NCI-H1436 treated with DMSO at 0.1 percent for 48 hours (cell line): ENCODE results near the gene SHC3.

Experiments used
- DNase-seq: peaks from one replicate; lab custom pipeline; 2025; lab: John Stamatoyannopoulos, UW

Gene SHC3

GRCh38 chr9:89000973-89001916, 177.4 kb downstream of the SHC3 start:
- no peak for DNase-seq

GRCh38 chr9:89000371-89000781, 178.2 kb downstream of the SHC3 start:
- DNase-seq: no peak

GRCh38 chr9:88998911-88999310, 179.7 kb downstream of the SHC3 start:
- no peak for DNase-seq

- no peak for DNase-seq
Observed at GRCh38 chr9:88998503-88998902, 180.1 kb downstream of the SHC3 start.

- no peak for DNase-seq
Observed at GRCh38 chr9:88997646-88998045, 181.0 kb downstream of the SHC3 start.

- no peak for DNase-seq
Observed at GRCh38 chr9:88996921-88997235, 181.7 kb downstream of the SHC3 start.

GRCh38 chr9:88996046-88996920, 182.3 kb downstream of the SHC3 start:
- DNase-seq: no peak

- no peak for DNase-seq
Observed at GRCh38 chr9:88995627-88996026, 183.0 kb downstream of the SHC3 start.

- DNase-seq: no peak
Observed at GRCh38 chr9:88995200-88995577, 183.4 kb downstream of the SHC3 start.

- DNase-seq: no peak
Observed at GRCh38 chr9:88994469-88995199, 184.0 kb downstream of the SHC3 start.

GRCh38 chr9:88993871-88994460, 184.7 kb downstream of the SHC3 start:
- no peak for DNase-seq

GRCh38 chr9:88993327-88993726, 185.3 kb downstream of the SHC3 start:
- no peak for DNase-seq

- DNase-seq: no peak
Observed at GRCh38 chr9:88992556-88992955, 186.1 kb downstream of the SHC3 start.

- no peak for DNase-seq
Observed at GRCh38 chr9:88991066-88992034, 187.3 kb downstream of the SHC3 start, which contains the start of gene S1PR3. Gene S1PR3, plus strand, starts transcription at chr9:88991468. Its CDS starts 9,733 bp downstream, at chr9:89001201.

GRCh38 chr9:88990729-88991065, 187.9 kb downstream of the SHC3 start:
- DNase-seq: no peak

- DNase-seq: no peak
Observed at GRCh38 chr9:88990041-88990728, 188.4 kb downstream of the SHC3 start.

- no peak for DNase-seq
Observed at GRCh38 chr9:88988796-88989641, 189.6 kb downstream of the SHC3 start.

GRCh38 chr9:88987661-88988060, 191.0 kb downstream of the SHC3 start:
- DNase-seq: no peak

- no peak for DNase-seq
Observed at GRCh38 chr9:88986776-88987175, 191.8 kb downstream of the SHC3 start.
